Measurements from ENCODE around the gene ZNF777.

GRCh38 chr7:149500201-149500600 is 39.3 kb upstream of the ZNF777 start:
- TF ChIP-seq CTCF (IDR thresholded peaks at IDR 0.05) = no peak
- TF ChIP-seq ZFX (IDR thresholded peaks at IDR 0.05; ENCODE audit: borderline replicate concordance) = no peak

Data from 22Rv1 (cell line).